ENCODE measurements around the gene HGFAC.
A peak's percentile ranks its signal among the peaks of the same experiment; 100 is the strongest.

HGFAC gene

GRCh38 chr4:3476936-3477749 is 35.4 kb downstream of the HGFAC start:
- Histone ChIP-seq H3K36me3 (ENCODE audit: control insufficient read depth in 1 of 2, insufficient read depth in 2 of 2, low read depth in 1 of 2, low read length in 2 of 2) (no peaks in the 10 kb centered on the region), H3K9ac (ENCODE audit: low read length) (no peak overlapping the region), H3K14ac (ENCODE audit: low read length in 2 of 2) (no peak overlapping the region), H3K23ac (ENCODE audit: low read length in 2 of 2) (no peak overlapping the region), H2BK12ac (ENCODE audit: low read length in 2 of 2) (no peak overlapping the region), H3K27me3 (ENCODE audit: control insufficient read depth in 1 of 2, insufficient read depth in 1 of 2, low read length in 2 of 2) (peaks cover 14 to 64% of the 10 kb centered on the region in 2 experiments), H3K4ac (ENCODE audit: low read depth in 1 of 2, low read length in 2 of 2) (no peak overlapping the region), H3K79me1 (replicated peaks; ENCODE audit: low read length, poor library complexity, severe bottlenecking) (no peaks in the 10 kb centered on the region), H3K4me2 (ENCODE audit: low read length, poor library complexity, severe bottlenecking) (no peak overlapping the region), H4K91ac (ENCODE audit: low read length) (peak overlapping the region; percentile 5), H4K8ac (ENCODE audit: low read length) (no peak overlapping the region), H2BK120ac (ENCODE audit: low read depth, low read length) (no peak overlapping the region), H3K4me1 (ENCODE audit: control insufficient read depth, insufficient read depth, low read depth, low read length) (peaks cover 34% of the 10 kb centered on the region), H3K27ac (ENCODE audit: low read length, poor library complexity, severe bottlenecking) (no peak overlapping the region), H2BK15ac (ENCODE audit: low read depth, poor library complexity, severe bottlenecking) (no peak overlapping the region), H3K18ac (ENCODE audit: low read depth in 1 of 2, low read length in 2 of 2) (no peak overlapping the region), H3K9me3 (ENCODE audit: control insufficient read depth, low read length) (no peaks in the 10 kb centered on the region), H3K4me3 (ENCODE audit: insufficient read depth in 1 of 2, low read depth in 1 of 2, low read length in 2 of 2) (no peak overlapping the region), H2BK5ac (ENCODE audit: low read depth, low read length, poor library complexity, severe bottlenecking) (no peak overlapping the region), H2AFZ (ENCODE audit: low read depth, low read length) (no peak overlapping the region), H2AK5ac (ENCODE audit: low read length, severe bottlenecking) (no peak overlapping the region)
- DNase-seq, result no peak
- 82% methylated on average over 25 of the region's 27 CpGs for WGBS

DNA sequence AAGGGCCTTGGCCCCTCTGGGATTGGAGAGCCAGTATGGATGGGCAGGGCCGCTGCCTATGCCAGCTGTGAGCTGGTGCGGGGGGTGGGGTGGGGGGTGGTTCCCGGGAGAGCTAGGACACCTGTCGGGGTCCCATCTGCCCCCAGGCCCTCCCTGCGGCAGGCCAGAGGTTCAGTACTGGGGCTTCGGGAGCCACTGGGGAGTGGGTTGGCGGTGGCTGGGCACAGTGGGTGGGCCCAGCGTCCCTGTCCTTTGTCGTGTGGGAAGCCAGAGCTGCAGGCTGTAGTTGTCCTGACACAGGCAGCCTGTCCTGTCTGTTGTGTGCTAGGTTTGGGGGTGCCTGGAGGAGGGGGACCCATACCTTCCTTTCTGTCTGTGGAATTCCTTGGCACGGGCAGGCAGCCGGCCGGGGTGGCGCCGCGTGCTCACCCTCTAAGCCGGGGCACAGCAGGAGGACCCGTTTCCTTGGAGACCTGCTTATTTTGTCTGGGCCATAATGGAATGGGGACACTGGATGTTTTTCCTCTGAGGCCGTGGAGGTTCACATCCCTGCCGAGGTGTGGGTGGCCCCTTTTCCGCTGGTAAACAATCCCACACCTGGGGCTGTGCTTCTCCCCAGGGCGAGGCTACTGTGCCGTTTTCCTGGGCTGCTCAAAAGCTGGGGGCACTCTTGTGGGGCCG is 36.1 kb downstream of the HGFAC start:
- no peak overlapping the region for H3K4me3 ChIP-seq (ENCODE audit: insufficient read depth in 1 of 2, low read depth in 1 of 2, low read length in 2 of 2)
- no peaks in the 10 kb centered on the region for H3K9me3 ChIP-seq (ENCODE audit: control insufficient read depth, low read length)
- H3K36me3 ChIP-seq (ENCODE audit: control insufficient read depth in 1 of 2, insufficient read depth in 2 of 2, low read depth in 1 of 2, low read length in 2 of 2), result no peaks in the 10 kb centered on the region
- H2AFZ ChIP-seq (ENCODE audit: low read depth, low read length), result no peak overlapping the region
- H3K14ac ChIP-seq (ENCODE audit: low read length in 2 of 2), result no peak overlapping the region
- no peak overlapping the region for H3K27ac ChIP-seq (ENCODE audit: low read length, poor library complexity, severe bottlenecking)
- no peak overlapping the region for H3K23ac ChIP-seq (ENCODE audit: low read length in 2 of 2)
- no peak overlapping the region for H4K8ac ChIP-seq (ENCODE audit: low read length)
- H3K79me1 ChIP-seq (replicated peaks; ENCODE audit: low read length, poor library complexity, severe bottlenecking), result no peaks in the 10 kb centered on the region
- no peak overlapping the region for H3K18ac ChIP-seq (ENCODE audit: low read depth in 1 of 2, low read length in 2 of 2)
- WGBS, result 80% methylated on average over 22 of the region's 23 CpGs
- no peak overlapping the region for H2AK5ac ChIP-seq (ENCODE audit: low read length, severe bottlenecking)
- no peak overlapping the region for H2BK120ac ChIP-seq (ENCODE audit: low read depth, low read length)
- H3K9ac ChIP-seq (ENCODE audit: low read length), result no peak overlapping the region
- no peak overlapping the region for H3K4me2 ChIP-seq (ENCODE audit: low read length, poor library complexity, severe bottlenecking)
- H2BK12ac ChIP-seq (ENCODE audit: low read length in 2 of 2), result no peak overlapping the region
- no peak overlapping the region for H4K91ac ChIP-seq (ENCODE audit: low read length)
- no peak for DNase-seq
- no peak overlapping the region for H3K4ac ChIP-seq (ENCODE audit: low read depth in 1 of 2, low read length in 2 of 2)
- H3K4me1 ChIP-seq (ENCODE audit: control insufficient read depth, insufficient read depth, low read depth, low read length), result peaks cover 37% of the 10 kb centered on the region
- peaks cover 14 to 69% of the 10 kb centered on the region in 2 experiments for H3K27me3 ChIP-seq (ENCODE audit: control insufficient read depth in 1 of 2, insufficient read depth in 1 of 2, low read length in 2 of 2)
- H2BK15ac ChIP-seq (ENCODE audit: low read depth, poor library complexity, severe bottlenecking), result no peak overlapping the region
- no peak overlapping the region for H2BK5ac ChIP-seq (ENCODE audit: low read depth, low read length, poor library complexity, severe bottlenecking)

DNA sequence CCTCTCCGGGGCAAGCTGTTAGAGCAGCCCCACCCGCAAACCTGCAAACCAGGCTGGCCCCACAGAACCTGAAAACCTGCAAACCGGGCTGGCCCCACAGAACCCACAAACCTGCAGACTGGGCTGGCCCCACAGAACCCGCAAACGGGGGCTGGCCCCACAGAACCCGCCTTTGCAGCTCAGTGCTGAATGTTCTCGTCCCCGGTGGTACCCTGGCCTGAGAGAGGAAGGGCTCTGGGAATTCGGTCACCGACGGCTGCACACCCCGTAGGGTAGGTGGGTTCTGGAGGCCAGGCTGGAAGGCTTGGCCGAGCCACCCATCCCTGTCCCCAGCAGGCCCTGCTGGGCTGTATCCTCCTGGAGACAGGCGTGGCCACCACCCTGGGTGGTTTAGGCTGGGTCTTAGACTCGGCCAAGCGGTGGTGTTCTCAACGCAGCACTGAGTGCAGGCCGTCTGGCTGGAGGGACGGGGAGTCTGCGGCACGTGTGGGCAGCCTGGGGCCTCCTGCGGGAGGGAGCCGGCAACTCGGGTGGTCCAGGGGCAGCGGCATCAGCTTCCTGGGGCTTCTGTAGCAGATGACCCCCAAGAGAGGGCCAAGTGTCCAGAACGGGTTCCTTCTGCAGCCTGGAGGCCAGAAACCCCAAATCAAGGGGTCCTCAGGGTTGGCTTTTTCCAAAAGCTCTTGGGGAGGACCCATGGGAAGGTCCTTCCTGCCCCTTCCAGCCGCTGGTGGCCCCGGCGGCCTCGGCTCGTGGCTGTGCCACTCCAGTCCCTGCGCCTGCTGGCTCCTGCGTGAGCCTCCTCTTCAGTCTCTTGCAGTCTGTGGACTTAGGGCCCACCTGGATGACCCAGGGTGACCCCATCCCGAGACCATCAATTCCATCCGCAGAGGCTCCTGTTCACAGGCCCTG is 36.9 kb downstream of the HGFAC start:
- Histone ChIP-seq H3K4ac (ENCODE audit: low read depth in 1 of 2, low read length in 2 of 2) (no peak overlapping the region), H3K36me3 (ENCODE audit: control insufficient read depth in 1 of 2, insufficient read depth in 2 of 2, low read depth in 1 of 2, low read length in 2 of 2) (no peaks in the 10 kb centered on the region), H3K4me3 (ENCODE audit: insufficient read depth in 1 of 2, low read depth in 1 of 2, low read length in 2 of 2) (no peak overlapping the region), H2BK15ac (ENCODE audit: low read depth, poor library complexity, severe bottlenecking) (no peak overlapping the region), H2BK120ac (ENCODE audit: low read depth, low read length) (no peak overlapping the region), H3K23ac (ENCODE audit: low read length in 2 of 2) (no peak overlapping the region), H3K18ac (ENCODE audit: low read depth in 1 of 2, low read length in 2 of 2) (no peak overlapping the region), H2AFZ (ENCODE audit: low read depth, low read length) (no peak overlapping the region), H3K4me1 (ENCODE audit: control insufficient read depth, insufficient read depth, low read depth, low read length) (peaks cover 43% of the 10 kb centered on the region), H3K27me3 (ENCODE audit: control insufficient read depth in 1 of 2, insufficient read depth in 1 of 2, low read length in 2 of 2) (peaks cover 12 to 71% of the 10 kb centered on the region in 2 experiments), H3K14ac (ENCODE audit: low read length in 2 of 2) (no peak overlapping the region), H4K91ac (ENCODE audit: low read length) (no peak overlapping the region), H3K9me3 (ENCODE audit: control insufficient read depth, low read length) (no peaks in the 10 kb centered on the region), H2AK5ac (ENCODE audit: low read length, severe bottlenecking) (peak overlapping the region; percentile 31), H3K79me1 (replicated peaks; ENCODE audit: low read length, poor library complexity, severe bottlenecking) (no peaks in the 10 kb centered on the region), H4K8ac (ENCODE audit: low read length) (no peak overlapping the region), H3K9ac (ENCODE audit: low read length) (no peak overlapping the region), H2BK5ac (ENCODE audit: low read depth, low read length, poor library complexity, severe bottlenecking) (no peak overlapping the region), H3K27ac (ENCODE audit: low read length, poor library complexity, severe bottlenecking) (no peak overlapping the region), H3K4me2 (ENCODE audit: low read length, poor library complexity, severe bottlenecking) (no peak overlapping the region), H2BK12ac (ENCODE audit: low read length in 2 of 2) (no peak overlapping the region)
- 83% methylated on average over 35 of the region's 35 CpGs for WGBS
- no peak for DNase-seq
